Stomach (tissue), 9 donors: ENCODE data around the gene ERH. TPM values are rescaled to one million over a fixed set of nuclear protein-coding genes. Genes with fewer than 3 reads are reported as not detected.
"Not testable (repeated sequence)": the region's sequence is repeated elsewhere in the genome, so short reads cannot be mapped to it uniquely, and the experiment has no call there.

ENCODE experiments used
- DNase-seq, 2 donors: peaks; one replicate each; pipeline versions ENCODE4 v3.0.0 to v3.0.0-alpha.2; 2013 to 2019
- H3K27ac ChIP-seq, 5 donors: fragments of 200-600 bp in 4 of 5; sonication (generic) in 4 of 5; one replicate each; pipeline ENCODE4 v1.5.1; 2013 to 2019; ENCODE audit warnings: mild to moderate bottlenecking in 1 of 5, moderate library complexity in 1 of 5
- H3K27me3 ChIP-seq, 3 donors: fragments of 200-600 bp; sonication (generic); one replicate each; pipeline ENCODE4 v1.5.1; 2017 to 2019; ENCODE audit warnings: mixed run types in 1 of 3
- H3K36me3 ChIP-seq, 4 donors: fragments of 200-600 bp; sonication (generic); 1 replicate in 3 of 4; 2 replicates in 1 of 4; pipeline ENCODE4 v1.5.1; 2016 to 2019
- H3K4me1 ChIP-seq, 4 donors: fragments of 200-600 bp; sonication (generic); one replicate each; pipeline ENCODE4 v1.5.1; 2016 to 2019
- H3K4me3 ChIP-seq, 4 donors: fragments of 200-600 bp; sonication (generic) in 3 of 4; one replicate each; pipeline ENCODE4 v1.5.1; 2016 to 2019; ENCODE audit warnings: mild to moderate bottlenecking in 1 of 4
- H3K9me3 ChIP-seq, 4 donors: fragments of 200-600 bp; sonication (generic); one replicate each; pipeline ENCODE4 v1.5.1; 2016 to 2019
- EP300 ChIP-seq: sonication (generic); formaldehyde crosslinking; IDR thresholded peaks from one replicate; pipeline ENCODE4 v1.6.1; 2017; ENCODE audit warnings: antibody characterized with exemption
- POLR2A ChIP-seq, 4 donors: fragments of 450-650 bp; IDR thresholded peaks; one replicate each; pipeline ENCODE4 v1.6.1; 2016; ENCODE audit warnings: antibody characterized with exemption in 4 of 4, control low read depth in 2 of 4, mild to moderate bottlenecking in 1 of 4, moderate library complexity in 1 of 4
- POLR2AphosphoS5 ChIP-seq, 3 donors: sonication (generic); formaldehyde crosslinking; IDR thresholded peaks; one replicate each; pipeline ENCODE4 v1.6.1; 2016; ENCODE audit warnings: antibody characterized with exemption in 3 of 3
- WGBS, 5 donors: extraction: QIAGEN DNeasy Blood & Tissue Kit in 3 of 5; methylation state at CpG; one replicate each; pipeline versions ENCODE4 v1.1.5 to v1.1.7; 2013 to 2018; 5-methylcytosine and 5-hydroxymethylcytosine counted together
- intact Hi-C: fragments of 100-400 bp; cut with DNase I; formaldehyde crosslinking; loops from one replicate; pipeline ENCODE4 v1.15.1; 2023; ENCODE audit warnings: low total_unique reads
- polyA plus RNA-seq, 3 donors: library from polyadenylated mRNA; stranded (reverse); fragments of 200-250 nt; gene quantifications; one replicate each; pipeline ENCODE4 v1.2.3, GENCODE V29; 2013
- total RNA-seq, 5 donors: library from RNA; depleted of rRNA; stranded (reverse); fragments of >200 nt; gene quantifications; one replicate each; pipeline versions ENCODE4 v1.1.0 to v1.2.3, GENCODE V29; 2014 to 2016
- TF ChIP-seq, protein P1 (sequence below), 7 experiments: fragments of 450-650 bp in 4 of 7; fragments of 200-600 bp in 3 of 7; sonication (generic) in 3 of 7; IDR thresholded peaks; one replicate each; pipeline ENCODE4 v1.5.1; 2016 to 2019; ENCODE audit warnings: antibody characterized with exemption in 7 of 7, control low read depth in 2 of 7, mild to moderate bottlenecking in 1 of 7
- donor health status: healthy with polysubstance abuse.
- donor health status: Bipolar disorder and iron deficiency.
- donor health status: healthy.

The ERH gene
- total and polyA plus RNA-seq, 8 donors, result 12.5 to 159 (median 97.8) TPM

DNA sequence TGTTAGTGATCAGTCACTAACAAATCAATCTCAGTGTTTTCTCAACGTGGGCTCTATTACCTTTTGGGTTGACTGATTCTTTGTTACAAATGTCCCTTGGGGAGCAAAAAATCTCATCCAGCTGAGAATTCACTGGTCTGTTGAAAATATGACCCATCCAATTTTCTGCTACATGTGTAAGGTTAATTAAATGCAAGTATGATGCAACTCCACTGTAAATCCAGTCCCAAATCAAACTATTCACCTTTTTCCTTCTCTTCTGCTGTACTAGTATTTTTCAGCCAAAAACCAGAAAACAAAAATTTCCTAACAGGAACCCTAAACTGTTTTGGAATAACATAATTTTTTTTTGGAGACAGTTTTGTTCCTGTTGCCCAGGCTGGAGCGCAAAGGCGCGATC, 2.2 kb downstream of the ERH start:
- H3K4me1 ChIP-seq, result peaks cover 37 to 83% (median 58%) of the 10 kb centered on the region in 4 donors
- H3K27me3 ChIP-seq, result no peaks in the 10 kb centered on the region
- DNase-seq, result no peak
- no peak overlapping the region for H3K4me3 ChIP-seq
- TF ChIP-seq POLR2AphosphoS5 (IDR thresholded peaks at IDR 0.05) (no peak), EP300 (no peak), POLR2A (IDR thresholded peaks at IDR 0.05) (no peak)
- TF ChIP-seq, protein P1, sequence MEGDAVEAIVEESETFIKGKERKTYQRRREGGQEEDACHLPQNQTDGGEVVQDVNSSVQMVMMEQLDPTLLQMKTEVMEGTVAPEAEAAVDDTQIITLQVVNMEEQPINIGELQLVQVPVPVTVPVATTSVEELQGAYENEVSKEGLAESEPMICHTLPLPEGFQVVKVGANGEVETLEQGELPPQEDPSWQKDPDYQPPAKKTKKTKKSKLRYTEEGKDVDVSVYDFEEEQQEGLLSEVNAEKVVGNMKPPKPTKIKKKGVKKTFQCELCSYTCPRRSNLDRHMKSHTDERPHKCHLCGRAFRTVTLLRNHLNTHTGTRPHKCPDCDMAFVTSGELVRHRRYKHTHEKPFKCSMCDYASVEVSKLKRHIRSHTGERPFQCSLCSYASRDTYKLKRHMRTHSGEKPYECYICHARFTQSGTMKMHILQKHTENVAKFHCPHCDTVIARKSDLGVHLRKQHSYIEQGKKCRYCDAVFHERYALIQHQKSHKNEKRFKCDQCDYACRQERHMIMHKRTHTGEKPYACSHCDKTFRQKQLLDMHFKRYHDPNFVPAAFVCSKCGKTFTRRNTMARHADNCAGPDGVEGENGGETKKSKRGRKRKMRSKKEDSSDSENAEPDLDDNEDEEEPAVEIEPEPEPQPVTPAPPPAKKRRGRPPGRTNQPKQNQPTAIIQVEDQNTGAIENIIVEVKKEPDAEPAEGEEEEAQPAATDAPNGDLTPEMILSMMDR (IDR thresholded peaks at IDR 0.05), result no peak
- H3K27ac ChIP-seq, result no peak overlapping the region
- intact Hi-C loops, result no loop called here
- no peaks in the 10 kb centered on the region for H3K9me3 ChIP-seq
- WGBS, 5 donors, result 81 to 89% (median 86%) methylated on average over 4 of the region's 4 CpGs
- H3K36me3 ChIP-seq, result peaks cover 37 to 55% (median 53%) of the 10 kb centered on the region in 4 donors

DNA sequence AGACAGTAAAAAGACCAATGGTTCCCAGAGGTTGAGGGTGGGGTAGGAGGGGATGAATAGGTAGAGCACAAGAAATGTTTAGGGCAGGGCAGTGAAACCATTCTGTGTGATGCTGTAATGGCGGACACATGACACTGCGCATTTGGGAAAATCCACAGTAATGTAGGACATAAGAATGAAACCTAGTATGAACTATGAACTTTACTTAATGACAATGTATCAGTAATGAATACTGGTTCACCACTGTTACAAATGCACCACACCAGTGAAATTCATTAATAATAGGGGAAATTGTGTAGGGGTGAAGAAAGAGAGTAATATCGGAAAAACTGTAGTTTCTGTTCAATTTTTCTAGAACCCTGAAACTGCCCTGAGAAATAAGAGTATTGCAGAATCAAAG, 5.6 kb downstream of the ERH start:
- Histone ChIP-seq H3K36me3 (peaks cover 43 to 86% (median 84%) of the 10 kb centered on the region in 4 donors), H3K27ac (no peak overlapping the region), H3K9me3 (no peaks in the 10 kb centered on the region), H3K27me3 (no peaks in the 10 kb centered on the region), H3K4me3 (no peak overlapping the region), H3K4me1 (peaks cover 19 to 73% (median 46%) of the 10 kb centered on the region in 4 donors)
- TF ChIP-seq POLR2AphosphoS5 (IDR thresholded peaks at IDR 0.05) (no peak), POLR2A (IDR thresholded peaks at IDR 0.05) (no peak), EP300 (no peak)
- TF ChIP-seq, protein P1 (IDR thresholded peaks at IDR 0.05), result no peak
- DNase-seq, result no peak
- intact Hi-C loops, result no loop called here
- 90 to 95% (median 94%) methylated on average over 3 of the region's 3 CpGs for WGBS, 5 donors

DNA sequence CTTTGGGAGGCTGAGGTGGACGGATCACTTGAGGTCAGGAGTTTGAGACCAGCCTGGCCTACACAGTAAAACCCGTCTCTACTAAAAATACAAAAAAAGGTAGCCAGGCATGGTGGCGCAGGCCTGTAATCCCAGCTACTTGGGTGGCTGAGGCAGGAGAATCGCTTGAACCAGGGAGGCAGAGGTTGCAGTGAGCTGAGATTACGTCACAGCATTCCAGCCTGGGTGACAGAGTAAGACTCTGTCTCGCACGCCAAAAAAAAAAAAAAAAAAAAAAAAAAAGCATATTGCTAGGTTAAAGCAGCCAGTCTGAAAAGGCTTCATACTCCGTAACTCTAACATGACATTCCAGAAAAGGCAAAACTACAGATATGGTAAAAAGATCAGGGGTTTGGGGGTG, 6.7 kb downstream of the ERH start:
- H3K9me3 ChIP-seq, DNase-seq, H3K27me3 ChIP-seq, H3K4me3 ChIP-seq, H3K27ac ChIP-seq, intact Hi-C loops: not testable (repeated sequence)
- WGBS, 5 donors, result 82 to 95% (median 92%) methylated on average over 8 of the region's 8 CpGs
- Histone ChIP-seq H3K36me3 (peaks cover 48 to 97% (median 94%) of the 10 kb centered on the region in 4 donors), H3K4me1 (peaks cover 9 to 68% (median 37%) of the 10 kb centered on the region in 4 donors)

DNA sequence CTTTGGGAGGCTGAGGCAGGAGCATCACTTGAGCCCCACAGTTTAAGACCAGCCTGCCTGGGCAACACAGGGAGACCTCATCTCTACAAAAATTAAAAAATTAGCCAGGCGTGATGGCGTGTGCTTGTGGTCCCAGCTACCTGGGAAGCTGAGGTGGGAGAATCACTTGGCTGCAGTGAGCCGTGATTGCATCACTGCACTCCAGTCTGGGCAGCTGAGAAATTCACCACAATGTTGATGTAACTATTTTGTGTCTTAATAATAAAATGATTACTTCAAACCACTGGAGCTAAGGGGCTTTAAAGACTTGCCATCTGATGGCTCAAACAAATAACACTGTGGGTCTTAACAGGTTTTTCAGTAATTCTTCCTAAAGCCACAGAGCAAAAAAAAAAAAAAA, 10.8 kb downstream of the ERH start:
- Histone ChIP-seq H3K36me3 (peaks cover 28 to 98% (median 88%) of the 10 kb centered on the region in 4 donors), H3K9me3 (no peaks in the 10 kb centered on the region), H3K27me3 (no peaks in the 10 kb centered on the region), H3K4me1 (peaks cover under 1 to 51% (median 14%) of the 10 kb centered on the region in 4 donors), H3K4me3 (no peak overlapping the region), H3K27ac (no peak overlapping the region)
- TF ChIP-seq EP300 (no peak), POLR2AphosphoS5 (IDR thresholded peaks at IDR 0.05) (no peak), POLR2A (IDR thresholded peaks at IDR 0.05) (no peak)
- TF ChIP-seq, protein P1 (IDR thresholded peaks at IDR 0.05), result no peak
- 85 to 96% (median 88%) methylated on average over 3 of the region's 3 CpGs for WGBS, 5 donors
- intact Hi-C loops, result no loop called here
- no peak for DNase-seq

DNA sequence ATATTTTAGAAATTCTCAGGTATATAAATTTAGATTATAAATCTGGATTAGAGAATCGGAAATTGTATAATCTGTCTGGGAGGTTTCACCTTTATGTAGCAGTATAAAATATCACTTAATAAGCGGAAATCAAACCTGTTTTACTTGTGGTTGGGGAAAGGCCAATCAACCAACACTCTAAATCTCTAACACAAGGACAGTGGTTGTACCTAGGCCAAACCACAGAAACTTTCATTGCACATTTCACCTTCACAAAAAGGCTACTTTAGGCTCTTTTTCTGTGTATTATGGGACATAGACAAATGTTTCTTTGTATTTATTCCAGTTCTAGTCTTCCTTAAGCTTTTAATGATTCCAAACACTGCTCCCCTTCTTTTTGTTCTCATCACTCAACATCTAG, 19.8 kb downstream of the ERH start:
- intact Hi-C loops, result no loop called here

More for the DNA sequence above, 19.8 kb downstream of the ERH start:
- DNase-seq, result no peak
- no peak for TF ChIP-seq POLR2A (IDR thresholded peaks at IDR 0.05)
- TF ChIP-seq POLR2AphosphoS5 (IDR thresholded peaks at IDR 0.05), result no peak
- no peak for TF ChIP-seq EP300
- TF ChIP-seq, protein P1 (IDR thresholded peaks at IDR 0.05), result no peak
- Histone ChIP-seq H3K27ac (no peak overlapping the region), H3K4me1 (no peaks in the 10 kb centered on the region), H3K27me3 (no peaks in the 10 kb centered on the region), H3K36me3 (peaks cover 4 to 73% (median 69%) of the 10 kb centered on the region in 4 donors), H3K4me3 (no peak overlapping the region), H3K9me3 (peaks cover 0 to 6% (median 0%) of the 10 kb centered on the region in 4 donors)
- 88 to 96% (median 94%) methylated on average over 2 of the region's 2 CpGs for WGBS, 5 donors
